OCI-LY3 (cell line): ENCODE measurements around the gene EIF1.
"Not testable (repeated sequence)": the region's sequence is repeated elsewhere in the genome, so short reads cannot be mapped to it uniquely, and the experiment has no call there.

Experiments used
- H2AFZ ChIP-seq: fragments of 200-600, 300-600 bp; shearing (Covaris generic); 2 replicates; pipeline ENCODE4 v1.6.0; 2014; ENCODE audit warnings: antibody characterized with exemption, low read depth, low read length
- H3K27ac ChIP-seq: fragments of 200-600, 300-600 bp; sonication (generic); 2 replicates; pipeline ENCODE4 v1.5.1; 2014; ENCODE audit warnings: mild to moderate bottlenecking, low read length, moderate library complexity, mixed read lengths
- H3K27me3 ChIP-seq: fragments of 200-600, 300-600 bp; sonication (generic); 2 replicates; pipeline ENCODE4 v1.6.1; 2014; ENCODE audit warnings: low read depth, low read length, mixed read lengths
- H3K36me3 ChIP-seq: fragments of 200-600, 300-600 bp; sonication (generic); replicated peaks from 2 replicates; pipeline ENCODE3; 2014; ENCODE audit warnings: low read depth, low read length, mixed read lengths
- H3K4me1 ChIP-seq: fragments of 300-600, 200-600 bp; sonication (generic); 2 replicates; pipeline ENCODE4 v1.6.1; 2014; ENCODE audit warnings: low read length, mixed read lengths
- H3K4me2 ChIP-seq: fragments of 200-600, 300-600 bp; sonication (generic); 2 replicates; pipeline ENCODE4 v1.6.1; 2014; ENCODE audit warnings: low read length, mixed read lengths
- H3K4me3 ChIP-seq: fragments of 300-600, 200-600 bp; sonication (generic); 2 replicates; pipeline ENCODE4 v1.5.1; 2014; ENCODE audit warnings: antibody characterized with exemption, mild to moderate bottlenecking, low read length, moderate library complexity
- H3K79me2 ChIP-seq: fragments of 300-600, 200-600 bp; shearing (Covaris generic); 2 replicates; pipeline ENCODE4 v1.6.1; 2014; ENCODE audit warnings: mild to moderate bottlenecking, low read length, mixed read lengths
- H3K9ac ChIP-seq: fragments of 300-600, 200-600 bp; shearing (Covaris generic); 2 replicates; pipeline ENCODE4 v1.6.0; 2014; ENCODE audit warnings: mild to moderate bottlenecking, low read length, moderate library complexity
- H3K9me3 ChIP-seq: fragments of 200-600, 300-600 bp; shearing (Covaris generic); 2 replicates; pipeline ENCODE4 v1.6.1; 2014; ENCODE audit warnings: low read length, mixed read lengths; ENCODE audit not compliant: insufficient read depth
- H4K20me1 ChIP-seq: fragments of 200-600, 300-600 bp; sonication (generic); 2 replicates; pipeline ENCODE4 v1.6.1; 2016; ENCODE audit warnings: low read length, mixed read lengths; ENCODE audit not compliant: insufficient read depth
- CTCF ChIP-seq: fragments of 200-600, 300-600 bp; sonication (generic); IDR thresholded peaks from 2 replicates; pipeline ENCODE4 v1.5.1; 2014; ENCODE audit warnings: antibody characterized with exemption, low read length, low read depth
- EZH2phosphoT487 ChIP-seq: fragments of 200-600 bp; shearing (Covaris generic); IDR thresholded peaks from 2 replicates; pipeline ENCODE4 v1.6.1; 2018; ENCODE audit warnings: antibody characterized with exemption, mixed run types, low read depth

Gene EIF1

DNA sequence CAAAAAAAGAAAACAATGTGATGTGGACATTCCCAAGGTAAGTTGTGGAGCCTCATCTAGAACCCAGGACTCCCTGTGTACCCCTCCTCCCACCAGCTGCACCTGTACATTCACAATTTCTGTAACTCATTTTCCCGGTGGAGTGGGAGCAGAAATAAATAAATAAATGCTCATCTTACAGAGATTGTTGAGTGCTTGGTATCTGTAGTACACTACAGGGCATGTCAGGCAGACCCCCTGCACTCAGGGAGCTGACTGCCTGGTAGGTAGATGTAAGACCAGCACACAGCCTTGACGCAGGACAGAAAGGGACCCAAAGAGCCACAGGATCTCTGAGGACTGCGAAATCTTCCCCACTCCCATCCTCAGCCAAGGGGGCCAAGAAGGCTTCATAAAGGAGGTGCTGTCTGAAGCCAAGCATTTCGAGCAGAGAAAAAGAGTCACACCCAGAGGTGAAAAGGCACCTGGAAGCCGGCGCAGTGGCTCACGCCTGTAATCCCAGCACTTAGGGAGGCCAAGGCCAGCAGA is 6.5 kb downstream of the EIF1 start:
- Histone ChIP-seq H3K4me1 (peaks cover 5% of the 10 kb centered on the region), H2AFZ (no peak overlapping the region), H3K9ac (no peak overlapping the region), H3K27ac (no peak overlapping the region), H3K36me3 (peaks cover 36% of the 10 kb centered on the region), H3K4me2 (no peak overlapping the region), H3K27me3 (no peaks in the 10 kb centered on the region), H3K9me3 (no peaks in the 10 kb centered on the region), H3K79me2 (peaks cover 10% of the 10 kb centered on the region), H3K4me3 (no peak overlapping the region), H4K20me1 (peaks cover 23% of the 10 kb centered on the region)
- TF ChIP-seq CTCF (no peak), EZH2phosphoT487 (no peak)

- no peaks in the 10 kb centered on the region for H3K4me1 ChIP-seq
- no peak for TF ChIP-seq EZH2phosphoT487
- TF ChIP-seq CTCF, result peak; percentile 86
- no peak overlapping the region for H2AFZ ChIP-seq
- peaks cover under 1% of the 10 kb centered on the region; the same call in 1 of the 2 replicates for H3K79me2 ChIP-seq
- H3K4me3 ChIP-seq, result no peak overlapping the region
- no peak overlapping the region for H3K9ac ChIP-seq
- H3K27me3 ChIP-seq, result no peaks in the 10 kb centered on the region
- H3K36me3 ChIP-seq, result peaks cover 26% of the 10 kb centered on the region
- H4K20me1 ChIP-seq, result peaks cover 13% of the 10 kb centered on the region
- no peaks in the 10 kb centered on the region for H3K9me3 ChIP-seq
- no peak overlapping the region for H3K4me2 ChIP-seq
- no peak overlapping the region for H3K27ac ChIP-seq
Measured at GRCh38 chr17:41695954-41696757, 7.5 kb downstream of the EIF1 start.

DNA sequence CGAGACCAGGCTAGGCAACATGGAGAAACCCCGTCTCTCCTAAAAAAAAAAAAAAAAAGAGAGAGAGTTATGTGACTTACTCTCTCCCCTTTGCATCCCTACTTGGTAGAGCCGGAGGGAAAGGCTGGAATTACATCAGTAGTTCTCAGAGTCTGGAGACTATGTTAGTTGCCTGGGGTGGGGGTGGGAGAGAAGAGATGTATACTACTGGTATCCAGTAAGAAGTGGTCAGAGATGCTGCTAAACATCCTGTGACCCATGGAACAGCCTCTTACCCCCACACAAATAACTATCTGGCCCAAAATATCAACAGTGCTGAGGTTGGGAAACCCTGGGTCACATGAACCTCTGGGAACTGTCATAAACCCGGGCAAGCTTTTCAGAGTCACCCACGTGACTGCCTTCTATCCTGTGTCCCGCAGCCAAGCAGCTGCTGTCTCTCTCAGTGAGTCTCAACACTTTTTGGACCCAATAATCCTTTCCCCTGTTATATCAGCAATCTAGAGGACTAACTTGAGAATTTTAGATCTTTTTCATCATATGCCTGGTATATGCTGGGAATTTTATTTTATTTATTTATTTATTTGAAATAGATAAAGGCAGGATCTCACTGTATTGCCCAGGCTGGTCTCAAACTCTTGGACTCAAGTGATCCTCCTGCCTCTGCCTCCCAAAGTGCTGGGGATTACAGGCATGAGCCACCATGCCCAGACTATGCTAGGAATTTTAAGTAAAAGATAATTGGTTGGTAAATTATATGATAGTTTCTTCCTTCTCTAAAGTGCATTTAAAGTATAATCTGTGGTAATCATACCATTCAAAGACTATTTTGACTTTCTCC is 8.7 kb downstream of the EIF1 start:
- Histone ChIP-seq H3K36me3 (peaks cover 15% of the 10 kb centered on the region), H3K79me2 (no peaks in the 10 kb centered on the region), H3K4me2 (no peak overlapping the region; the same call in 1 of the 2 replicates), H4K20me1 (0 out of 2 replicates have a peak, but pooled peaks cover 3% of the 10 kb centered on the region), H3K9me3 (no peaks in the 10 kb centered on the region), H2AFZ (no peak overlapping the region), H3K9ac (no peak overlapping the region), H3K27me3 (no peaks in the 10 kb centered on the region), H3K4me3 (no peak overlapping the region), H3K4me1 (no peaks in the 10 kb centered on the region), H3K27ac (no peak overlapping the region)
- no peak for TF ChIP-seq CTCF
- TF ChIP-seq EZH2phosphoT487, result no peak

GRCh38 chr17:41700843-41701242 is 12.2 kb downstream of the EIF1 start:
- H3K36me3 ChIP-seq, H3K4me1 ChIP-seq, H2AFZ ChIP-seq, H3K9ac ChIP-seq, H4K20me1 ChIP-seq, H3K4me2 ChIP-seq, H3K4me3 ChIP-seq, H3K27me3 ChIP-seq, H3K9me3 ChIP-seq, H3K27ac ChIP-seq, H3K79me2 ChIP-seq: not testable (repeated sequence)
